Activated T-cell treated with anti-CD3 and anti-CD28 coated beads, Interleukin-2, amount 50 U/mL, for 72 hours (primary cell): ENCODE results near the gene MKKS. TPM values are rescaled to one million over a fixed set of nuclear protein-coding genes. Genes with fewer than 3 reads are reported as not detected.
A peak's percentile ranks its signal among the peaks of the same experiment; 100 is the strongest.

Experiments used
- ATAC-seq, 2 donors: fragments of 150-1000 bp; cut with Tn5 transposase; replicated peaks in 1 of 2; 2 replicates each; pipeline ENCODE4 v1.10.0; 2021; ENCODE audit warnings: moderate library complexity in 2 of 2, mild to moderate bottlenecking in 1 of 2
- DNase-seq, 2 donors: peaks; one replicate each; pipeline ENCODE4 v3.0.0; 2021 to 2022; ENCODE audit warnings: mixed read lengths in 1 of 2
- H3K27ac Mint-ChIP-seq: one replicate; pipeline ENCODE4 v1.8.0; 2022; ENCODE audit warnings: mild to moderate bottlenecking, moderate library complexity, mixed read lengths
- H3K27me3 Mint-ChIP-seq: one replicate; pipeline ENCODE4 v1.8.0; 2022; ENCODE audit warnings: low read depth, mixed read lengths
- H3K36me3 Mint-ChIP-seq, 2 donors: one replicate each; pipeline ENCODE4 v1.8.0; 2022; ENCODE audit warnings: mixed read lengths in 2 of 2, mild to moderate bottlenecking in 1 of 2; ENCODE audit not compliant: insufficient read depth in 2 of 2
- H3K4me1 Mint-ChIP-seq: one replicate; pipeline ENCODE4 v1.8.0; 2022; ENCODE audit warnings: low read depth, mixed read lengths
- H3K4me3 Mint-ChIP-seq, 2 donors: one replicate each; pipeline ENCODE4 v1.8.0; 2022; ENCODE audit warnings: mild to moderate bottlenecking in 2 of 2, mixed read lengths in 2 of 2, moderate library complexity in 2 of 2
- H3K9me3 Mint-ChIP-seq, 2 donors: one replicate each; pipeline ENCODE4 v1.8.0; 2022; ENCODE audit warnings: mixed read lengths in 2 of 2
- total RNA-seq, 2 donors: library from RNA; stranded (reverse); gene quantifications; one replicate each; pipeline ENCODE4 v1.2.3, GENCODE V29; 2022

The MKKS gene
- total RNA-seq, 2 donors from 2014 or later: 7.7 to 9.0 TPM

- DNase-seq (no peak), ATAC-seq (peak in 1 of 2 donors; percentile 76)
- Mint-ChIP-seq H3K36me3 (no peaks in the 10 kb centered on the region), H3K4me1 (no peaks in the 10 kb centered on the region), H3K4me3 (no peak overlapping the region), H3K27me3 (no peaks in the 10 kb centered on the region), H3K9me3 (no peaks in the 10 kb centered on the region), H3K27ac (no peak overlapping the region)
These were observed 43.3 kb downstream of the MKKS start for GRCh38 chr20:10390709-10391108.

- Mint-ChIP-seq H3K27ac (no peak overlapping the region), H3K27me3 (no peaks in the 10 kb centered on the region), H3K9me3 (no peaks in the 10 kb centered on the region), H3K4me1 (no peaks in the 10 kb centered on the region), H3K4me3 (no peak overlapping the region), H3K36me3 (no peaks in the 10 kb centered on the region)
- no peak for ATAC-seq
- DNase-seq: no peak
These were observed 45.4 kb downstream of the MKKS start for GRCh38 chr20:10388597-10388996.

- no peaks in the 10 kb centered on the region for H3K36me3 Mint-ChIP-seq
These were observed 46.3 kb downstream of the MKKS start for GRCh38 chr20:10387686-10388085.

GRCh38 chr20:10385850-10386544 lies 48.0 kb downstream of the MKKS start:
- H3K27me3 Mint-ChIP-seq: peaks cover 6% of the 10 kb centered on the region
- H3K27ac Mint-ChIP-seq: no peak overlapping the region
- H3K36me3 Mint-ChIP-seq: no peaks in the 10 kb centered on the region
- ATAC-seq (peak in 1 of 2 donors; percentile 55), DNase-seq (no peak)
- H3K9me3 Mint-ChIP-seq: no peaks in the 10 kb centered on the region
- no peak overlapping the region for H3K4me3 Mint-ChIP-seq
- H3K4me1 Mint-ChIP-seq: no peaks in the 10 kb centered on the region

More at GRCh38 chr20:10387686-10388085, 46.3 kb downstream of the MKKS start:
- Mint-ChIP-seq H3K9me3 (no peaks in the 10 kb centered on the region), H3K27ac (no peak overlapping the region), H3K4me3 (no peak overlapping the region), H3K4me1 (no peaks in the 10 kb centered on the region), H3K27me3 (peaks cover 6% of the 10 kb centered on the region)
- ATAC-seq (no peak), DNase-seq (no peak)

GRCh38 chr20:10381477-10381876 lies 52.5 kb downstream of the MKKS start:
- Mint-ChIP-seq H3K36me3 (peaks cover 0 to 1% of the 10 kb centered on the region in 2 donors), H3K27ac (no peak overlapping the region), H3K4me3 (no peak overlapping the region), H3K27me3 (peaks cover 28% of the 10 kb centered on the region), H3K9me3 (no peaks in the 10 kb centered on the region), H3K4me1 (no peaks in the 10 kb centered on the region)
- ATAC-seq (no peak), DNase-seq (no peak)

GRCh38 chr20:10379761-10380160 lies 54.3 kb downstream of the MKKS start:
- Mint-ChIP-seq H3K4me3 (no peak overlapping the region), H3K4me1 (no peaks in the 10 kb centered on the region), H3K36me3 (peaks cover 0 to 1% of the 10 kb centered on the region in 2 donors), H3K27ac (no peak overlapping the region), H3K9me3 (peaks cover 0 to 2% of the 10 kb centered on the region in 2 donors), H3K27me3 (peaks cover 33% of the 10 kb centered on the region)
- ATAC-seq (no peak), DNase-seq (no peak)

- H3K9me3 Mint-ChIP-seq: peaks cover 0 to 2% of the 10 kb centered on the region in 2 donors
- no peaks in the 10 kb centered on the region for H3K4me1 Mint-ChIP-seq
- no peak overlapping the region for H3K27ac Mint-ChIP-seq
- DNase-seq (no peak), ATAC-seq (no peak)
- H3K27me3 Mint-ChIP-seq: peaks cover 32% of the 10 kb centered on the region
- H3K4me3 Mint-ChIP-seq: no peak overlapping the region
- H3K36me3 Mint-ChIP-seq: peaks cover 0 to 1% of the 10 kb centered on the region in 2 donors
These were observed 57.5 kb downstream of the MKKS start for GRCh38 chr20:10376270-10377075.

GRCh38 chr20:10375191-10375590 lies 58.8 kb downstream of the MKKS start:
- DNase-seq (no peak), ATAC-seq (no peak)
- Mint-ChIP-seq H3K27me3 (peaks cover 39% of the 10 kb centered on the region), H3K9me3 (peaks cover 0 to 2% of the 10 kb centered on the region in 2 donors), H3K4me1 (no peaks in the 10 kb centered on the region), H3K4me3 (no peak overlapping the region), H3K27ac (no peak overlapping the region), H3K36me3 (peaks cover 0 to 1% of the 10 kb centered on the region in 2 donors)

GRCh38 chr20:10374036-10374435 lies 60.0 kb downstream of the MKKS start:
- H3K4me1 Mint-ChIP-seq: no peaks in the 10 kb centered on the region
- no peak overlapping the region for H3K27ac Mint-ChIP-seq
- H3K36me3 Mint-ChIP-seq: peaks cover 0 to 1% of the 10 kb centered on the region in 2 donors

GRCh38 chr20:10371467-10371866 lies 62.6 kb downstream of the MKKS start:
- Mint-ChIP-seq H3K9me3 (peaks cover 0 to 2% of the 10 kb centered on the region in 2 donors), H3K27me3 (peaks cover 40% of the 10 kb centered on the region), H3K36me3 (peaks cover 0 to under 1% of the 10 kb centered on the region in 2 donors), H3K4me1 (no peaks in the 10 kb centered on the region), H3K4me3 (no peak overlapping the region), H3K27ac (no peak overlapping the region)
- ATAC-seq: no peak
- no peak for DNase-seq

More at GRCh38 chr20:10374036-10374435, 60.0 kb downstream of the MKKS start:
- DNase-seq (no peak), ATAC-seq (no peak)
- Mint-ChIP-seq H3K9me3 (peaks cover 0 to 2% of the 10 kb centered on the region in 2 donors), H3K4me3 (no peak overlapping the region), H3K27me3 (peaks cover 49% of the 10 kb centered on the region)

GRCh38 chr20:10370091-10370887 lies 63.7 kb downstream of the MKKS start:
- Mint-ChIP-seq H3K27me3 (peaks cover 37% of the 10 kb centered on the region), H3K9me3 (no peaks in the 10 kb centered on the region)

GRCh38 chr20:10369723-10370090 lies 64.3 kb downstream of the MKKS start:
- H3K27ac Mint-ChIP-seq: no peak overlapping the region
- peaks cover 37% of the 10 kb centered on the region for H3K27me3 Mint-ChIP-seq
- no peak for DNase-seq
- H3K4me1 Mint-ChIP-seq: no peaks in the 10 kb centered on the region
- no peak overlapping the region for H3K4me3 Mint-ChIP-seq
- H3K9me3 Mint-ChIP-seq: no peaks in the 10 kb centered on the region
- ATAC-seq: no peak
- no peaks in the 10 kb centered on the region for H3K36me3 Mint-ChIP-seq

More at GRCh38 chr20:10370091-10370887, 63.7 kb downstream of the MKKS start:
- Mint-ChIP-seq H3K36me3 (no peaks in the 10 kb centered on the region), H3K4me1 (no peaks in the 10 kb centered on the region), H3K4me3 (no peak overlapping the region), H3K27ac (no peak overlapping the region)
- ATAC-seq (no peak), DNase-seq (no peak)

- Mint-ChIP-seq H3K36me3 (no peaks in the 10 kb centered on the region), H3K4me3 (no peak overlapping the region), H3K27me3 (peaks cover 37% of the 10 kb centered on the region), H3K27ac (no peak overlapping the region), H3K4me1 (no peaks in the 10 kb centered on the region), H3K9me3 (no peaks in the 10 kb centered on the region)
- no peak for ATAC-seq
- no peak for DNase-seq
These were observed 65.3 kb downstream of the MKKS start for GRCh38 chr20:10368702-10369041.
